SW480 (cell line): ENCODE results near the gene HSBP1L1.

Experiments used
- DNase-seq: peaks from one replicate; pipeline ENCODE4 v3.0.0-alpha.2; 2016; ENCODE audit warnings: low spot score

The HSBP1L1 gene

GRCh38 chr18:79964330-79965118 lies at the start of gene HSBP1L1:
HSBP1L1 (plus strand) TSS chr18:79964643; CDS start chr18:79964736, 93 bp downstream.
- peak; percentile 47 for DNase-seq

DNA sequence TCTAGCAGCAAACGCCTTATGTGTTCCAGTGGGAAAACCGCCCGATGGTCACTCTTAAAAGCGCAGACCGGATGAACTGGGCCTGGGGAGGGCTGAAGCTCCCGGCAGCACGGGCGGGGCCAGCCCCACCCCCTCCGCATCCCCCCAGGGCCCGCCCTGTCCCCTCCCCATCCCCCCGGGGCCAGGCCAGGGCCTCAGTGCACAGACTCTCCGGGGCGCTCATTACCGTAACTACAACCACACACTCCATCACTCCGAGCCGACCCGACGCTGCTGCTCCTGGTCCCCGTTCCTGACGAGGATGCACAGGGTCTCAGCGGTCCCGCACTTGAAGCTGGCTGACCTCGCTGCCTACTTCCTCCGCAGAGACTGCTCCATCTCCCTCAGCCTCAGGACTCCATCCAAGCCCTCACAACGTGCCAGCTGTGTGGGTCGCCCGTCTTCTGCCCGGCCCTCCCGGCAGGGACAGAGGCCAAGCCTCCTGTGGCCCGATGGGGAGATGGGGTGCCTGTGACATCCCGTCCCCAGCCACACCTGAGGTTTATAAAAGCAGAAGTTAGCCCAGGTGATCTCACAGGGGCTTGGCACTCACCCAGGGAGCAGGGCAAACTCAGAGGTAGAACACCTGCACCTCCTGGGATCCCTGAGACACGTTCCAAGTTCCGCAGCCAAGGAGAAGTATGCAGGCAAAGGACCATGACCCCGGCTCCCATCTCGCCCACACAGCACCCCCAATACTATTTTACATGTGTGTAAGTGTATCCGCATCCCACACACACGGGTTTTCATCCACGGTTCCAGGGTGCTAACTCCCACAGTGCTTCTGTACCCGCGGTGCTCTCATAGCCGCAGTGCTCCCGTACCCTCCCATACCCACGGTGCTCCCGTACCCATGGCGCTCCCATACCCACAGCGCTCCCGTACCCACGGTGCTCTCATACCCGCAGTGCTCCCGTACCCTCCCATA lies 49.0 kb upstream of the HSBP1L1 start:
- no peak for DNase-seq

DNA sequence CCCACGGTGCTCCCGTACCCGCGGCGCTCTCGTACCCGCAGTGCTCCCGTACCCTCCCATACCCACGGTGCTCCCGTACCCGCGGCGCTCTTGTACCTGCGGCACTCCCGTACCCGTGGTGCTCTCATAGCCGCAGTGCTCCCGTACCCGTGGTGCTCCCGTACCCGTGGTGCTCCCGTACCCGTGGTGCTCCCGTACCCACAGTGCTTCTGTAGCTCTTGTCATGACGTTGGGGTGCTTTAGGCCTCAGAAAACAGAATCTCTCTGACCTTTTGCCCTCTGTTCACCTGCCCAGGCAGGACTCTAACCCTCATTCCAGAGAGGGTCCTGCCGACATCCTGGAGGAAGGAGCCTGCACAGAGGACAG lies 48.3 kb upstream of the HSBP1L1 start:
- DNase-seq = no peak

- DNase-seq = no peak
These were observed 47.8 kb upstream of the HSBP1L1 start for GRCh38 chr18:79916546-79917168.

DNA sequence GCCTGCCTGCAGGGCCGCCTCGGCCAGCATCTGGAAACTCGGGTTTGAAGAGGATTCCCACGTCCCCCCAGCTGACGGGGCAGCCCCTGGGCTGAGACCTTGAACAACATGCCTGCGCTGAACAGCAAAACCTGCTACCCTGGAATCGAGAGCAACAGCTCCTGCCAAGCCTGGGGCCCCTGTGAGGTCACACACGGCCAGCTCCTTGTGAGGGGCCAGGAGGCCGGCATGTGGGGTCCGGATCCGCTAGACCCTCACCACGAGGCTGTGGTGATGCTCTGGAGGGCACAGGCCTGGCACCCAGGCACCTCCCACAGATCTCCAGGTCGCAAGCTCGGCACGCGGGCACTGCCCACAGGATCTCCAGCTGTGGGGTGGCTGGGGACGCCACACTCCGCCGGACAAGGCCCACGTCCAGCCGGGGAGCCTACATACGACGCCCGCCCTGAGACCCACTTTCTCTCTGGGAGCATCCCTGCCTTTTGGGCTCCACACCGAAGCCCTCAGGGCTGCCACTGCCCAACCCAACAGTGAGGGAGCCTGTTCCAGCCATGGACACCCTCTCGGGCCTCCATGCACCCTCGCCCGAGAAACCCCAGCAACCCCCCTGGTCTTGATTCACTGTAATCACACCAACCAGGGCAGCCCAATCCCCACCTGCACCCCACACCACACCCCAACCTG lies 47.1 kb upstream of the HSBP1L1 start:
- DNase-seq = no peak

- no peak for DNase-seq
These were observed 46.4 kb upstream of the HSBP1L1 start for GRCh38 chr18:79917853-79918614.

GRCh38 chr18:79918615-79919011 lies 45.8 kb upstream of the HSBP1L1 start:
- DNase-seq = no peak

- no peak for DNase-seq
These were observed 45.4 kb upstream of the HSBP1L1 start for GRCh38 chr18:79919089-79919488.

- DNase-seq = no peak
These were observed 42.2 kb upstream of the HSBP1L1 start for GRCh38 chr18:79921984-79922965.

- DNase-seq = no peak
These were observed 41.5 kb upstream of the HSBP1L1 start for GRCh38 chr18:79922971-79923411.

DNA sequence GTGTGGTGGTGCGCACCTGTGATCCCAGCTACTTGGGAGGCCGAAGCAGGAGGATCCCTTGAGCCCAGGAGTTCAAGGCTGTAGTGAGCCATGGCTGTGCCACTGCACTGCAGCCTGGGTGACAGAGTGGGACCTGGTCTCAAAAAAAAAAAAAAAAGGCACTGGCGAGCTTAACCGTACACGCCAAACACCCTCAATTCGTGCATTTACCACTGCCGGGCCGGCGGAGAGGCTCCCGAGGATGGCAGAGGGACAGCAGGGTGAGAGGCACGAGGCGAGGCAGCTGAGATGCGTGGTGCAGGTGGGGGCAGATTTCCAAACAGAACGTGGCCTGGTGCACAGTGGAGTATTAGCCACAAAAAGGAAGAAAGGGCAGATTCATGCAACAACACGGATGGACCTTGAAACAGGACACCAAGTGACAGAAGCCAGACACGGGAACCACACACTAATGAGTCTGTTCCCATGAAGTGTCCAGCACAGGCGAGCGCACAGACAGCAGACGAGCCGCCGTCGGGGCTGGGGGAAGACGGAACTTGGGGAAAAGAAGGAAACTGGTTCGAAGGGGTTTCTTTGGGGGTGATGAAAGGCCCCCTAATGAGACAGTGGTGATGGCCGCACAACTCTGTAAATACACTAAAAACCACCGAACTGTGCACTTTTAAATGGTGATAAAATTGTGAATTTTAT lies 40.4 kb upstream of the HSBP1L1 start:
- no peak for DNase-seq

DNA sequence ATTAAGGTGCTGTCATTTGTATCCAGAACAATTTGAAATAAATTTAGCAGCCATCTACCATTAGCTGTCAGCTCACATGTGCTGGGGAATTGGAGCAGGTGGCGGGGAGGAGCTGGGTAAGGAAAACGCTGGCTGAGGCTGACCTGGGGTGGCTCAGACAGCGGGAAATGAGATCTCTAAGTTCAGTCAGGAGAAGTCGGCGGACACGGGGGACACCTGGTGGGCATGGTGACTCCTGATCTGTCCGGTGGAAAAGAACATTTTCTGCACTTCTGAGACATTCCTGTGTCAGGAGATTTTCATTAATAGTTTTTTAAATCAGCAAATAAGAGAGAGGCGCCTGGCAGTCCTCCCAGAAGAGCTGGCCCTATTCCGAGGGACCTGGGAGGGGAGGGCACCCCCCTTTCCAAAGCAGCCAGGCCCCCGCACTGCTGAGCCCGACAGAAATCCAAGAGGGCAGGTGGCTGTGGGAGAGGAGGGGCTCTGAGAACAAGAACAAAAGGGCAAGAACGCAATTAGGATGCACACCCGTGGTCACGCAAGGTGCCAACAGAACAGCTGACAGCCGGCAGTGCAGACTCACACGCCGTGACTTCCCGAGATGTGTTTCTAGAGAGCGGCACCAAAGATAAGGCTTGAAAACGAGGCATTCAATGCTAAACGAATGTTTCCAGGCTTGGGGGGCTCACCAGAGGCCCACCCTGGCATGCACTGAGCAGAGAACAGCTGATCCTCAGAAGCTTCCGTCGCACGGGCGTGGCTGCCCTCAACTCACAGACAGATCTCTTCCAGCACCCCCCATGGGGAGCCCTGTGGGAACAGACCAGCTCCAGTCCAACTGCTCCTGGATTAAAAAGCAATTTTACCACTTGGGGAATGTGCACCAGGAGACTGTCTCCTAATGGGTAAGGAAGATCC lies 39.4 kb upstream of the HSBP1L1 start:
- no peak for DNase-seq

- no peak for DNase-seq
These were observed 38.1 kb upstream of the HSBP1L1 start for GRCh38 chr18:79926306-79926705.

GRCh38 chr18:79926715-79927606 lies 37.5 kb upstream of the HSBP1L1 start:
- no peak for DNase-seq

DNA sequence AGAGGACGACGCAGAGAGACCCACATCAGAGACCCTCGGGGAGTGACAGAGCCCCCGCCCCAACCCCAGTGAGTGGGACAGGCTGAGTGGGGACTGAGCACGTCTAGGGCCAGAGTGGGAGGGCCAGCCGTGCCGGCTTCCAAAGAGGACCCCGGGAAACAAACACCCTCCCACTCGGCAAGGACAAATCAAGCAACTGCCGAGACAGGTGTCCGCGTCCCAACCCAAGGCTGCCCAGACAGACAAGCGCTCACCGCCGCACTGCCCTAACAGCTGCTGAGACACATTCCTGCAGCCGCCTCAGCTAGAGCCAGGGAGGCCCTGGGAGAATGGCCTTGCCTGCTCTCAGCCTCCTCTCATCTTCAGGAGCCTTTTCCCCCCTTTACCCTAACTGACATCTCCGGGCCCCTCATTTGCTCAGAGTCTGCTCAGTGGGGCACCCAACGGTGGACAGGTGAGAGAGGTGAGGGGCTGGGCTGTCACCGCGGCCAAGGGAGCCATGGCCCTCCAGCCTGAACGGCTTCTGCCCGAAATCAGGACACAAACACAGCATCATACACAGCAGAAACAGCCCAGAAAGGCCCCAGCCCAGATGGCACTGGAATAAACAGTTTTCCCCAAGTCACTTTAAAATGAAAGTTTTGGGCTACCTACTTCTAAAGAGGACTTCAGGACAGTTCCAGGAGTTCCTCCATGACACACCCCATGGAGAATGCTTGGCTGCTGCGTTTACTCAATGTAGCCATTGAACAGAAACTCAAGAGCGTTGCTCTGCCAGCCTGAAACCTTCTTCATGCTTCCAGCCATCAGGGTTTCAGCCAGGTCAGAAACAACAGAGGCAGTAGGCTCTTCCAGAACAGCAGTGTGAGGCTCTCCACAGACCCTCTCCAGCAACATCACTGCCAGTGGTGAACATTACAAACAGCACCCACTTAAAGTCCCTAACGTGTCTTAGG lies 36.6 kb upstream of the HSBP1L1 start:
- DNase-seq = no peak

DNA sequence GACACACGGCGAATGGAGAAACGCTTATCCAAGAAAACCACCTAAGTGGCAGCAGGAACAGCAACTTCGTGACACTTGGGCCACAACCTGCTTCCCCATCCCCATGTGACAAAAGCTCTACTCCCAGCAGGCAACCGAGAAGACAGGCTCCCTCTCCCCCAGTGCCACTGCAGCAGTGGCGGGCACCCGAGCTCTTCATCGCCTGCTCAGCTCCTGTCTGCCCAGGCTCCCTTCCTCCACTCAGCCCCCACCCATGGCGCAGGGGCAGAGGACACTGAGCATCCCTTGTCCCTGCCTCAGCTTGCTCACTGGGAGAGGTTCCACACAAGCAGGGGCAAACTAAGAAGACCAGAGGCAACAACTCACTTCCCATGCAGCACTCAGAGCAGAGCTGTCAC lies 35.9 kb upstream of the HSBP1L1 start:
- DNase-seq = no peak
